Upper lobe of right lung (tissue), 1 donor: ENCODE results near the gene RUNX2. TPM values are rescaled to one million over a fixed set of nuclear protein-coding genes. Genes with fewer than 3 reads are reported as not detected.

Experiments used
- ATAC-seq: fragments of 200-7000 bp; cut with Tn5 transposase; one replicate; pipeline ENCODE4 v1.9.1; 2020; ENCODE audit warnings: mild to moderate bottlenecking, moderate library complexity
- DNase-seq: peaks from one replicate; pipeline ENCODE4 v3.0.0-alpha.2; 2020
- H3K27ac ChIP-seq: fragments of 200-600 bp; one replicate; pipeline ENCODE4 v1.8.0; 2022
- H3K27me3 ChIP-seq: fragments of 200-600 bp; one replicate; pipeline ENCODE4 v1.8.0; 2022; ENCODE audit warnings: mild to moderate bottlenecking
- H3K36me3 ChIP-seq: fragments of 200-600 bp; one replicate; pipeline ENCODE4 v1.8.0; 2022
- H3K4me1 ChIP-seq: fragments of 200-600 bp; one replicate; pipeline ENCODE4 v1.8.0; 2022
- H3K4me3 ChIP-seq: fragments of 200-600 bp; one replicate; pipeline ENCODE4 v1.8.0; 2022; ENCODE audit warnings: mild to moderate bottlenecking
- H3K9me3 ChIP-seq: fragments of 200-600 bp; one replicate; pipeline ENCODE4 v1.8.0; 2022
- intact Hi-C: fragments of 100-400 bp; cut with DNase I; formaldehyde crosslinking; loops from one replicate; pipeline ENCODE4 v1.11.0; 2022
- total RNA-seq: library from RNA; stranded (reverse); fragmentation: NEBNext Ultra II Directional; extraction: Animal tissue kit (Norgen Biotek cat#: 25700); gene quantifications from one replicate; pipeline ENCODE4 v1.2.1, GENCODE V29; 2021
- TF ChIP-seq, protein P1 (sequence below): fragments of 200-600 bp; IDR thresholded peaks from one replicate; pipeline ENCODE4 v1.8.0; 2022; ENCODE audit warnings: antibody characterized with exemption
- donor health status: DM: no; HTN: yes; CAD: no; lungs with severe emphysema.

The RUNX2 gene
- total RNA-seq, 1 donor from 2014 or later, result 4.6 TPM

DNA sequence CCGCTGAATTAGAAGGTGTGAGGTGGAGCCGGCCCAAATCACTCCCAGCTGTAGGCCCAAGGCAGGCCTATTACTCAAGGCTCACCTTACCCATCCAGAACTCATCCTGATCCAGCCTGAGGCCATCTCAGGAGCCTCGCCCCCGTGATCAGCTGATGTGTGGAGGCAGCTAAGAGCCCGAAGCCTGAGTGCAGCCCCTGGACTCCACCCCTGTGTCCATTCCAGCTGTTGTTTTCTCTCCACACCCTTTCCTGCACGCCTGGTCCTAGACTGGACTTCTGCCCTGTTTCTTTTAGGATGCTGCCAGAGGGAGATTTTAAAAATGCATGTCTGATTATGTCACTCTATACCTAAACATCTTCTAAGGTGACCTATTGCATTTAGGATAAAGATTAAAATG, 174.3 kb downstream of the RUNX2 start:
- no peak overlapping the region for H3K4me3 ChIP-seq
- no peaks in the 10 kb centered on the region for H3K27me3 ChIP-seq
- intact Hi-C loops, result no loop called here
- DNase-seq (no peak), ATAC-seq (no peak)
- H3K9me3 ChIP-seq, result no peaks in the 10 kb centered on the region
- H3K4me1 ChIP-seq, result peaks cover 16% of the 10 kb centered on the region
- H3K27ac ChIP-seq, result no peak overlapping the region
- no peaks in the 10 kb centered on the region for H3K36me3 ChIP-seq
- TF ChIP-seq, protein P1, sequence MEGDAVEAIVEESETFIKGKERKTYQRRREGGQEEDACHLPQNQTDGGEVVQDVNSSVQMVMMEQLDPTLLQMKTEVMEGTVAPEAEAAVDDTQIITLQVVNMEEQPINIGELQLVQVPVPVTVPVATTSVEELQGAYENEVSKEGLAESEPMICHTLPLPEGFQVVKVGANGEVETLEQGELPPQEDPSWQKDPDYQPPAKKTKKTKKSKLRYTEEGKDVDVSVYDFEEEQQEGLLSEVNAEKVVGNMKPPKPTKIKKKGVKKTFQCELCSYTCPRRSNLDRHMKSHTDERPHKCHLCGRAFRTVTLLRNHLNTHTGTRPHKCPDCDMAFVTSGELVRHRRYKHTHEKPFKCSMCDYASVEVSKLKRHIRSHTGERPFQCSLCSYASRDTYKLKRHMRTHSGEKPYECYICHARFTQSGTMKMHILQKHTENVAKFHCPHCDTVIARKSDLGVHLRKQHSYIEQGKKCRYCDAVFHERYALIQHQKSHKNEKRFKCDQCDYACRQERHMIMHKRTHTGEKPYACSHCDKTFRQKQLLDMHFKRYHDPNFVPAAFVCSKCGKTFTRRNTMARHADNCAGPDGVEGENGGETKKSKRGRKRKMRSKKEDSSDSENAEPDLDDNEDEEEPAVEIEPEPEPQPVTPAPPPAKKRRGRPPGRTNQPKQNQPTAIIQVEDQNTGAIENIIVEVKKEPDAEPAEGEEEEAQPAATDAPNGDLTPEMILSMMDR, result no peak

DNA sequence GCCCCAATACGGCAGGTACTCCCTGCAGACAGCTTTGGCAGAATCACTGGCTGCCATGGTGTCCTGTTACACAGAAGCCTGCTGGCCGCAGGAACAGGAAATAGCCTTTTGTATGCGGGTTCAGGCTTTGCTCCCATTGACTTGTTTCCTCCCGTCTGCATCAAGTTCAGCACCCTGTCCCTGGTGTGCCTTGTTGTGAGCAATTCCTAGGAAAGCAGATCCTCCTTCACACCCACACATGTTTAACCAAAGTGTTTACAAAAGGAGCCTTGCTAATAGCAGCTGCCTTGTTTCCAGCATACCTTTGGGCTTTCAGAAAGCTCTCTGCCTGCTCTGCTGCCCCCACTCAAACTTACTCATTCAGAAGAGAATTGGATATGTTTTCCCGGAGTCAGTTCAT, 176.8 kb downstream of the RUNX2 start:
- DNase-seq, result no peak
- Histone ChIP-seq H3K4me3 (no peak overlapping the region), H3K27me3 (no peaks in the 10 kb centered on the region), H3K36me3 (no peaks in the 10 kb centered on the region), H3K4me1 (peaks cover 6% of the 10 kb centered on the region), H3K9me3 (no peaks in the 10 kb centered on the region), H3K27ac (no peak overlapping the region)
- peak; percentile 58 for ATAC-seq
- TF ChIP-seq, protein P1, result no peak
- intact Hi-C loops, result no loop called here

DNA sequence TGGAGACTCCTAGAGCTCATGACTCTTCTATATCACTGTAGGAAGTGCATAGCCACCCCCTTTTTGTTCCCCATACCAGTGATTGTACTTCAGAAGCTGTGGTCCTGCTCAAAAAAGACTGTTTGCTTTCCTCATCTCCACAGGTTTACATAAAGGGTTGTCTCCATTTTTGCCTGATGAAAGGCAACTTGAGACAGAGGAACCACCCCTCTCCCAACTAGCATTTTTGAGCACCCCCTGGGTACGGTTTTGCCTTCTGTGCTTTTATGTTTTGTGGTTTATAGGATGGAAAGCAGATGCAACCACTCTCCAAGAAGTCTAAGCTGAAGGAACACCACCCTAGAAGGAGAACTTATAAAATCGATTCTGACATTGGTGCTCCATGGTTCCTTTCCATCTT, 177.3 kb downstream of the RUNX2 start:
- H3K36me3 ChIP-seq, result no peaks in the 10 kb centered on the region
- no peak overlapping the region for H3K27ac ChIP-seq
- intact Hi-C loops, result no loop called here
- ATAC-seq (no peak), DNase-seq (no peak)
- no peaks in the 10 kb centered on the region for H3K27me3 ChIP-seq
- H3K4me1 ChIP-seq, result peaks cover 6% of the 10 kb centered on the region
- H3K9me3 ChIP-seq, result no peaks in the 10 kb centered on the region
- TF ChIP-seq, protein P1, result no peak
- no peak overlapping the region for H3K4me3 ChIP-seq

DNA sequence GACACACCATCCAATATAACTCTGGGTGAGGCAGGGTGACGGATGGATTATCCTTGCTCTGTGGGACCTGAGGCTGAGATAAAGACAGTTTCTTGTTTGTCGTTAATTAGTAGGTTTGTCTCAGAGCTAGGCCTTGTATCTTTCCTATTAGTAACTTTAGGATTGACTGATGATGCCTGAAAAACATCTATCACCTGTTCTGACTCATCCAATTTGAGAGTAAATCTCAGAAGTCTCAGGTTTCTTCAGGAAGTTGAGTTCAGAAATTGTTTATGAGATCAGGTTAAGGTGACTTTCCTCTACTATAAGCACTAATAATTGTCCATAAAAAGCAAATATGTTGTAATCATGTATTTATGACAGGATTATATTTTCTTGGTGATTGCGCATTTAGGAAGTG, 179.1 kb downstream of the RUNX2 start:
- H3K4me3 ChIP-seq, result no peak overlapping the region
- ATAC-seq (no peak), DNase-seq (no peak)
- TF ChIP-seq, protein P1, result no peak
- no peaks in the 10 kb centered on the region for H3K27me3 ChIP-seq
- intact Hi-C loops, result no loop called here
- no peaks in the 10 kb centered on the region for H3K36me3 ChIP-seq
- H3K9me3 ChIP-seq, result no peaks in the 10 kb centered on the region
- peaks cover 6% of the 10 kb centered on the region for H3K4me1 ChIP-seq
- H3K27ac ChIP-seq, result no peak overlapping the region

DNA sequence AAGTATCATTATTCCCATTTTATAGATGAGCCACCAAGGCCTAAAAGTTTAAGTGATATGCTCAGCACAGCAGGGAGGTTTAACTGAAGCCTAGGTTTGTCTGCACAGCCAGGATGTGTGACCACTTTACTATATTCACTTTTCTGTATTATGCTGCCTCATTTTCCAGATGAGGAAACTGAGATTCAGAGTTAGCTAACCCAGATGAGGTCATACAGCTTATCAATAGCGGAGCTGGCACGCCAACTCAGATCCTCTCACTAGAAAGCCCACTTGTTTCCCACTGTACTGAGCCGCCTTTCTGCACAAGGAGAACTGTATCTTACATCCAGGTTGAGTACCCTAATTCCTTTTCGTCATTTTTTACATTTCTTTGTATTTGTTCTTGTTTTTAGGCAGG, 181.3 kb downstream of the RUNX2 start:
- ATAC-seq, result no peak
- TF ChIP-seq, protein P1, result no peak
- DNase-seq, result no peak

DNA sequence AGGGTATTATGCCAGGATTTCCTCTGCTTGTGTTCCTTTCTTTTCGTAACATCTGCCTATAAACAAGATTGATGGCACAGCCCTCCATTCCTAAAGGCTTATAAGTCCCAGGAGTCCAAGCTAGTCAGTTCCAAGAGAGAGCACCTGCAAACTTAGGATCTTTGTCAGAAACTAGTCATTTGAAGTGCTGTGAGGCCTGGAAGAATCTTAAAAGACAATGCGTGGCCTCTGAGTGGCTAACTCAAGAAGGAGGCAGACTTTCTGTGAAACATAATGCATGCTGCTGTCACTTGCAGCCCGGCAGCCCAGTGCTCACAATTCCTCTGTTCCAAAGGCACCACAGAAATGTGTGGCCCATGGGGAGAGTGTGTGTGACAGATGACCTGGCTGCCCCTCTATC, 184.6 kb downstream of the RUNX2 start:
- Histone ChIP-seq H3K4me3 (no peak overlapping the region), H3K27me3 (no peaks in the 10 kb centered on the region), H3K4me1 (no peaks in the 10 kb centered on the region), H3K27ac (no peak overlapping the region), H3K9me3 (no peaks in the 10 kb centered on the region), H3K36me3 (no peaks in the 10 kb centered on the region)
- ATAC-seq, result no peak
- TF ChIP-seq, protein P1, result no peak
- no peak for DNase-seq
- intact Hi-C loops, result no loop called here

More for the DNA sequence above, 181.3 kb downstream of the RUNX2 start:
- Histone ChIP-seq H3K27me3 (no peaks in the 10 kb centered on the region), H3K36me3 (no peaks in the 10 kb centered on the region), H3K4me3 (no peak overlapping the region), H3K4me1 (peaks cover 6% of the 10 kb centered on the region), H3K9me3 (no peaks in the 10 kb centered on the region), H3K27ac (no peak overlapping the region)
- intact Hi-C loops, result no loop called here
